H1 (cell line): ENCODE data around the gene COX7A2. TPM values are rescaled to one million over a fixed set of nuclear protein-coding genes. Genes with fewer than 3 reads are reported as not detected.

ENCODE experiments used
- BACH1 ChIP-seq: IDR thresholded peaks from 2 replicates; pipeline ENCODE4 v1.6.1; 2012; ENCODE audit warnings: low read length, improper control_type of control experiment
- CBX8 ChIP-seq: fragments of 300-800, 300-1000 bp; sonication (generic); IDR thresholded peaks from 2 replicates; pipeline ENCODE4 v1.7.1; 2016; ENCODE audit warnings: low read depth, low read length, borderline replicate concordance
- GTF2F1 ChIP-seq: IDR thresholded peaks from 2 replicates; pipeline ENCODE4 v1.6.1; 2012; ENCODE audit warnings: low read depth, low read length, improper control_type of control experiment, borderline replicate concordance
- KDM4A ChIP-seq: IDR thresholded peaks from one replicate; pipeline ENCODE4 v1.7.1; 2012; ENCODE audit warnings: low read depth, mild to moderate bottlenecking, moderate library complexity, low read length, inconsistent platforms; ENCODE audit not compliant: severe bottlenecking
- SAP30 ChIP-seq: fragments of 300-600 bp; sonication (generic); IDR thresholded peaks from 2 replicates; pipeline ENCODE4 v1.7.1; 2012; ENCODE audit warnings: low read length, moderate library complexity, mild to moderate bottlenecking, inconsistent platforms; ENCODE audit not compliant: insufficient read depth, insufficient replicate concordance
- SIN3A ChIP-seq, 2 experiments: IDR thresholded peaks in 1 of 2; conservative IDR thresholded peaks in 1 of 2; 2 replicates each; pipeline ENCODE4 v1.6.1; 2011 to 2012; ENCODE audit warnings: low read length in 2 of 2, improper control_type of control experiment in 1 of 2, low read depth in 1 of 2, mild to moderate bottlenecking in 1 of 2
- TBP ChIP-seq: IDR thresholded peaks from 2 replicates; pipeline ENCODE4 v1.6.1; 2011; ENCODE audit warnings: low read depth, low read length, improper control_type of control experiment
- ZNF274 ChIP-seq: IDR thresholded peaks from 2 replicates; pipeline ENCODE4 v1.7.0; 2012; ENCODE audit warnings: low read length, borderline replicate concordance; ENCODE audit errors: extremely low read depth
- polyA plus RNA-seq, 7 experiments: library from polyadenylated mRNA; depleted of rRNA in 3 of 7; stranded (reverse) in 5 of 7; unstranded in 2 of 7; fragments of >200 nt in 5 of 7; fragments of 200-250 nt in 2 of 7; gene quantifications; 1 replicate in 5 of 7; 2 replicates in 1 of 7; 4 replicates in 1 of 7; pipeline versions ENCODE4 v1.2.1 to v1.2.3, GENCODE V29; 2011 to 2013; ENCODE audit warnings: missing spikeins in 2 of 7, mixed read lengths in 2 of 7
- total RNA-seq: library from RNA; stranded (reverse); fragmentation: NEBNext Ultra II Directional; extraction: Animal tissue kit (Norgen Biotek cat#: 25700); gene quantifications from 2 replicates; pipeline ENCODE4 v1.2.1, GENCODE V29; 2021
- TF ChIP-seq, protein P1 (sequence below): IDR thresholded peaks from 2 replicates; pipeline ENCODE4 v1.6.1; 2011; ENCODE audit warnings: low read depth, mild to moderate bottlenecking, low read length; ENCODE audit not compliant: insufficient read depth

COX7A2 gene
- total and polyA plus RNA-seq, 2 of the 8 experiments (the other 6 are each of a cell fraction or from before 2014, with no cell fraction given), result 262 to 468 TPM

DNA sequence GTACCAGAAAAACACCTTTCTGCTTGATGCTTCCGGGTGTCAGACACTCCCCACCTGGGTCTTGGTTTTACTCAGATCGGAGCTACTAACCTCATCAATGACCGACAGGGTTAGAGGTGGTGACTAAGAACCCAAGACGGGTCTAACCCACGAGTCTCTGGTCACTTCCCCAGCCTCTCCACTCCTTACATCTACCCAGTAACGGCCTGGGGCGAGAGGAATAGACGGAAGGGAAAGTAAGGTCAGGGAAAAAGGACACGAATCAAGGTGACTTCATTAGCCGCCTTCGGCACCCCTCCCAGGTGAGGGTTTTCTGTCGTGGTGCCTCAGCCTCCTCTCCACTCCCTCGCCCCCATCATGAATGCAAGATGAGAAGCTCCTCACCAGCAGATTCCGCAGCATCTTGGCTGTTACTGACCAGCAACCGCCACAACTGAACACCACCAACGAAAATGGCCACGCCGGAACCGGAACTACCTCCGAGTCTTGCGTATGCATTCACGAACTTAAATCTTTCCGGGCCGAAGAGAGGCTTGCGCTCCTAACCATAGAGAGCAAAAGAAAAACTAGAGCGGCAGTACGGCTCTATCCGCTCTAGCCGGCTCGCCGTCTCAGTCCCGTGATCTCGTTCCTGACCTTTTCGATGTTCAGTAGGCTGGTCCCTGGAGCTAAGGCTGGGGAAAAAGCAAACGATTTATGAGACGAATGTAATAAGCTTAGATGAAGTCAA, at the start of gene COX7A2 (continued):
- TF ChIP-seq TBP, result peak; percentile 94
- TF ChIP-seq CBX8, result no peak
- no peak for TF ChIP-seq SAP30
- TF ChIP-seq BACH1, result peak; percentile 18; the same call in 1 of the 2 replicates
- TF ChIP-seq, protein P1, sequence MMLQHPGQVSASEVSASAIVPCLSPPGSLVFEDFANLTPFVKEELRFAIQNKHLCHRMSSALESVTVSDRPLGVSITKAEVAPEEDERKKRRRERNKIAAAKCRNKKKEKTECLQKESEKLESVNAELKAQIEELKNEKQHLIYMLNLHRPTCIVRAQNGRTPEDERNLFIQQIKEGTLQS, result no peak
- peak; percentile 40 for TF ChIP-seq KDM4A
- TF ChIP-seq SIN3A (conservative IDR thresholded peaks at IDR 0.05 in 1 of 2, IDR thresholded peaks at IDR 0.05 in 1 of 2; ENCODE audit: low read depth in 1 of 2, low read length in 2 of 2), result peak; percentile 46 to 59; a peak in 2 of 4 replicates
- TF ChIP-seq ZNF274, result no peak
- 0 out of 2 replicates have a peak, but pooled peaks have one; percentile 19 for TF ChIP-seq GTF2F1
- TF ChIP-seq, all 59 proteins: peak for 22
